ENCODE data around the gene PDZRN4.

PDZRN4 gene

GRCh38 chr12:41271489-41271888, 83.4 kb downstream of the PDZRN4 start:
- Histone ChIP-seq H3K27ac (replicated peaks) (no peak overlapping the region), H3K27me3 (ENCODE audit: insufficient read depth, poor library complexity, severe bottlenecking) (no peaks in the 10 kb centered on the region), H3K4me3 (replicated peaks; ENCODE audit: insufficient read depth, low read length) (no peak overlapping the region)
- no peak for DNase-seq (ENCODE audit: low read depth in 1 of 2, low spot score in 1 of 2)
- TF ChIP-seq GABPA (IDR thresholded peaks at IDR 0.05; ENCODE audit: low read depth) = no peak
- TF ChIP-seq CTCF (IDR thresholded peaks at IDR 0.05; ENCODE audit: insufficient read depth, low read length) = no peak
- TF ChIP-seq POLR2AphosphoS5 (IDR thresholded peaks at IDR 0.05; ENCODE audit: low read depth) = no peak
- TF ChIP-seq SPI1 (IDR thresholded peaks at IDR 0.05; ENCODE audit: borderline replicate concordance, low read depth) = no peak
- no peak for TF ChIP-seq REST (IDR thresholded peaks at IDR 0.05; ENCODE audit: insufficient replicate concordance, low read depth)

- Histone ChIP-seq H3K27me3 (ENCODE audit: insufficient read depth, poor library complexity, severe bottlenecking) (no peaks in the 10 kb centered on the region), H3K4me3 (replicated peaks; ENCODE audit: insufficient read depth, low read length) (no peak overlapping the region), H3K27ac (replicated peaks) (no peak overlapping the region)
- no peak for TF ChIP-seq POLR2AphosphoS5 (IDR thresholded peaks at IDR 0.05; ENCODE audit: low read depth)
- no peak for TF ChIP-seq SPI1 (IDR thresholded peaks at IDR 0.05; ENCODE audit: borderline replicate concordance, low read depth)
- TF ChIP-seq GABPA (IDR thresholded peaks at IDR 0.05; ENCODE audit: low read depth) = no peak
- TF ChIP-seq REST (IDR thresholded peaks at IDR 0.05; ENCODE audit: insufficient replicate concordance, low read depth) = no peak
- TF ChIP-seq CTCF (IDR thresholded peaks at IDR 0.05; ENCODE audit: insufficient read depth, low read length) = no peak
- DNase-seq (ENCODE audit: low read depth in 1 of 2, low spot score in 1 of 2) = no peak
These were observed 86.5 kb downstream of the PDZRN4 start for GRCh38 chr12:41274643-41275042.

GRCh38 chr12:41277100-41277945, 89.2 kb downstream of the PDZRN4 start:
- no peak for TF ChIP-seq SPI1 (IDR thresholded peaks at IDR 0.05; ENCODE audit: borderline replicate concordance, low read depth)
- TF ChIP-seq CTCF (IDR thresholded peaks at IDR 0.05; ENCODE audit: insufficient read depth, low read length) = peak; percentile 30
- Histone ChIP-seq H3K27ac (replicated peaks) (no peak overlapping the region), H3K27me3 (ENCODE audit: insufficient read depth, poor library complexity, severe bottlenecking) (no peaks in the 10 kb centered on the region), H3K4me3 (replicated peaks; ENCODE audit: insufficient read depth, low read length) (no peak overlapping the region)
- peak in 1 of 2 experiments; percentile 34 for DNase-seq (ENCODE audit: low read depth in 1 of 2, low spot score in 1 of 2)

GRCh38 chr12:41277946-41278267, 89.8 kb downstream of the PDZRN4 start:
- TF ChIP-seq GABPA (IDR thresholded peaks at IDR 0.05; ENCODE audit: low read depth) (no peak), CTCF (IDR thresholded peaks at IDR 0.05; ENCODE audit: insufficient read depth, low read length) (no peak), SPI1 (IDR thresholded peaks at IDR 0.05; ENCODE audit: borderline replicate concordance, low read depth) (no peak), REST (IDR thresholded peaks at IDR 0.05; ENCODE audit: insufficient replicate concordance, low read depth) (no peak), POLR2AphosphoS5 (IDR thresholded peaks at IDR 0.05; ENCODE audit: low read depth) (no peak)

More at GRCh38 chr12:41277946-41278267, 89.8 kb downstream of the PDZRN4 start:
- Histone ChIP-seq H3K4me3 (replicated peaks; ENCODE audit: insufficient read depth, low read length) (no peak overlapping the region), H3K27me3 (ENCODE audit: insufficient read depth, poor library complexity, severe bottlenecking) (no peaks in the 10 kb centered on the region), H3K27ac (replicated peaks) (no peak overlapping the region)
- DNase-seq (ENCODE audit: low read depth in 1 of 2, low spot score in 1 of 2) = no peak
